H1 (cell line): Measurements from ENCODE around the gene KCNA10. TPM values are rescaled to one million over a fixed set of nuclear protein-coding genes. Genes with fewer than 3 reads are reported as not detected.

ENCODE experiments used
- CTCF ChIA-PET: fragments of 300-600 bp; sonication (Branson Sonifier 250); formaldehyde crosslinking; loops from one replicate; lab custom pipeline; 2021; ENCODE audit not compliant: partially characterized antibody; lab: Charles Lee
- POLR2A ChIA-PET: fragments of 300-600 bp; sonication (Branson Sonifier 250); formaldehyde crosslinking; loops from one replicate; lab custom pipeline; 2021; ENCODE audit warnings: inconsistent platforms; ENCODE audit not compliant: partially characterized antibody; lab: Charles Lee
- DNase-seq, 2 experiments: peaks; one replicate each; pipeline versions ENCODE4 v3.0.0 to v3.0.0-alpha.2; 2010 to 2022; ENCODE audit warnings: low spot score in 2 of 2, low read depth in 1 of 2, mixed read lengths in 1 of 2
- FAIRE-seq: peaks from 2 replicates; lab custom pipeline; 2011; peaks lifted over from hg19 to GRCh38; lab: Jason Lieb, UNC
- H2AFZ ChIP-seq: 2 replicates; pipeline ENCODE4 v1.8.1; 2012; ENCODE audit warnings: low read length, inconsistent platforms
- H2AK5ac ChIP-seq: 2 replicates; pipeline ENCODE4 v1.6.1; 2013; ENCODE audit warnings: low read depth, low read length
- H2BK120ac ChIP-seq: replicated peaks from 2 replicates; pipeline ENCODE3; 2013; ENCODE audit warnings: low read depth, low read length, inconsistent platforms
- H2BK12ac ChIP-seq: 2 replicates; pipeline ENCODE4 v1.6.1; 2013; ENCODE audit warnings: low read depth, low read length
- H2BK15ac ChIP-seq: 2 replicates; pipeline ENCODE4 v1.6.1; 2013; ENCODE audit warnings: low read length
- H2BK20ac ChIP-seq: 2 replicates; pipeline ENCODE4 v1.6.1; 2013; ENCODE audit warnings: low read length
- H2BK5ac ChIP-seq: 2 replicates; pipeline ENCODE4 v1.6.1; 2013; ENCODE audit warnings: low read depth, low read length
- H3K14ac ChIP-seq: 2 replicates; pipeline ENCODE4 v1.6.1; 2013; ENCODE audit warnings: inconsistent platforms; ENCODE audit not compliant: insufficient read length
- H3K18ac ChIP-seq: 2 replicates; pipeline ENCODE4 v1.6.1; 2013; ENCODE audit warnings: low read length; ENCODE audit errors: extremely low read depth
- H3K23ac ChIP-seq: 2 replicates; pipeline ENCODE4 v1.6.1; 2013; ENCODE audit warnings: inconsistent platforms; ENCODE audit not compliant: insufficient read length
- H3K23me2 ChIP-seq: 2 replicates; pipeline ENCODE4 v1.6.1; 2013; ENCODE audit warnings: low read depth, low read length
- H3K27ac ChIP-seq: 2 replicates; pipeline ENCODE4 v1.6.1; 2011; ENCODE audit warnings: low read depth, low read length, inconsistent platforms
- H3K27me3 ChIP-seq, 4 experiments: replicated peaks in 1 of 4; 1 replicate in 1 of 4; 2 replicates in 3 of 4; pipeline versions ENCODE4 v1.6.1 to v1.8.1; 2011 to 2013; ENCODE audit warnings: low read length in 3 of 4, mild to moderate bottlenecking in 3 of 4, inconsistent platforms in 2 of 4, mixed read lengths in 2 of 4, moderate library complexity in 1 of 4; ENCODE audit not compliant: control insufficient read depth in 3 of 4, insufficient read depth in 3 of 4; ENCODE audit errors: extremely low read depth in 1 of 4
- H3K36me3 ChIP-seq, 4 experiments: 2 replicates each; pipeline versions ENCODE4 v1.6.1 to v1.8.1; 2011 to 2013; ENCODE audit warnings: mild to moderate bottlenecking in 4 of 4, low read length in 3 of 4, moderate library complexity in 2 of 4, control low read depth in 1 of 4, inconsistent platforms in 1 of 4; ENCODE audit not compliant: insufficient read depth in 4 of 4, control insufficient read depth in 2 of 4
- H3K4ac ChIP-seq: replicated peaks from 2 replicates; pipeline ENCODE3; 2013; ENCODE audit warnings: low read length, low read depth, mixed read lengths, inconsistent platforms; ENCODE audit not compliant: insufficient read length
- H3K4me1 ChIP-seq, 4 experiments: replicated peaks in 1 of 4; 1 replicate in 1 of 4; 2 replicates in 3 of 4; pipeline versions ENCODE4 v1.6.1 to v1.8.1; 2011 to 2013; ENCODE audit warnings: low read length in 3 of 4, inconsistent platforms in 2 of 4, mixed read lengths in 1 of 4; ENCODE audit not compliant: insufficient read depth in 4 of 4, control insufficient read depth in 3 of 4
- H3K4me2 ChIP-seq, 2 experiments: 2 replicates each; pipeline versions ENCODE4 v1.6.1 to v1.8.1; 2011 to 2013; ENCODE audit warnings: low read depth in 2 of 2, low read length in 2 of 2, control low read depth in 1 of 2, inconsistent platforms in 1 of 2, mild to moderate bottlenecking in 1 of 2; ENCODE audit not compliant: insufficient read depth in 1 of 2
- H3K4me3 ChIP-seq, 4 experiments: fragments of 200-600, 300-600 bp in 1 of 4; sonication (generic), shearing (Covaris generic), sonication (Bioruptor Twin) in 1 of 4; 2 replicates each; pipeline versions ENCODE4 v1.5.1 to v1.8.1; 2011 to 2016; ENCODE audit warnings: low read length in 4 of 4, low read depth in 3 of 4, control low read depth in 2 of 4, inconsistent platforms in 2 of 4, mild to moderate bottlenecking in 2 of 4, mixed read lengths in 1 of 4, moderate library complexity in 1 of 4; ENCODE audit not compliant: insufficient read depth in 2 of 4; ENCODE audit errors: extremely low read depth in 1 of 4
- H3K56ac ChIP-seq: replicated peaks from 2 replicates; pipeline ENCODE3; 2013; ENCODE audit warnings: low read depth, mild to moderate bottlenecking, mixed read lengths, low read length, inconsistent platforms; ENCODE audit not compliant: insufficient read length
- H3K79me1 ChIP-seq: 2 replicates; pipeline ENCODE4 v1.6.1; 2013; ENCODE audit warnings: low read depth, low read length, control low read depth
- H3K79me2 ChIP-seq, 2 experiments: 2 replicates each; pipeline versions ENCODE4 v1.6.1 to v1.8.1; 2012 to 2013; ENCODE audit warnings: low read length in 2 of 2, mild to moderate bottlenecking in 2 of 2, inconsistent platforms in 1 of 2; ENCODE audit not compliant: insufficient read depth in 2 of 2, control insufficient read depth in 1 of 2
- H3K9ac ChIP-seq, 4 experiments: replicated peaks in 1 of 4; 1 replicate in 1 of 4; 2 replicates in 3 of 4; pipeline versions ENCODE4 v1.6.1 to v1.8.1; 2011 to 2013; ENCODE audit warnings: low read depth in 3 of 4, low read length in 3 of 4, control low read depth in 2 of 4, mild to moderate bottlenecking in 2 of 4, moderate library complexity in 2 of 4, inconsistent platforms in 1 of 4; ENCODE audit errors: extremely low read depth in 1 of 4
- H3K9me3 ChIP-seq, 2 experiments: 2 replicates each; pipeline versions ENCODE4 v1.6.1 to v1.8.1; 2012 to 2013; ENCODE audit warnings: mild to moderate bottlenecking in 2 of 2, moderate library complexity in 2 of 2, control low read depth in 1 of 2, inconsistent platforms in 1 of 2, low read depth in 1 of 2, low read length in 1 of 2, mixed read lengths in 1 of 2; ENCODE audit not compliant: insufficient read depth in 2 of 2
- H4K20me1 ChIP-seq, 2 experiments: replicated peaks in 1 of 2; 2 replicates each; pipeline versions ENCODE3 to v1.8.1; 2011 to 2013; ENCODE audit warnings: inconsistent platforms in 2 of 2, low read length in 2 of 2, mild to moderate bottlenecking in 1 of 2; ENCODE audit not compliant: insufficient read depth in 2 of 2, control insufficient read depth in 1 of 2
- H4K5ac ChIP-seq: 2 replicates; pipeline ENCODE4 v1.6.1; 2013; ENCODE audit warnings: low read length, low read depth, mixed read lengths, inconsistent platforms; ENCODE audit not compliant: insufficient read length
- H4K8ac ChIP-seq: 2 replicates; pipeline ENCODE4 v1.8.0; 2013; ENCODE audit warnings: mild to moderate bottlenecking, moderate library complexity, low read length, inconsistent platforms; ENCODE audit not compliant: insufficient read depth; ENCODE audit errors: extremely low read depth
- H4K91ac ChIP-seq: replicated peaks from 2 replicates; pipeline ENCODE3; 2013; ENCODE audit warnings: low read length, mixed read lengths, inconsistent platforms; ENCODE audit not compliant: insufficient read length
- CBX5 ChIP-seq: fragments of 300-800, 300-1000 bp; sonication (generic); IDR thresholded peaks from 2 replicates; pipeline ENCODE4 v1.7.1; 2016; ENCODE audit warnings: antibody characterized with exemption, low read length, low read depth
- SAP30 ChIP-seq: fragments of 300-600 bp; sonication (generic); IDR thresholded peaks from 2 replicates; pipeline ENCODE4 v1.7.1; 2012; ENCODE audit warnings: low read length, moderate library complexity, mild to moderate bottlenecking, inconsistent platforms; ENCODE audit not compliant: insufficient read depth, insufficient replicate concordance
- WGBS, 2 experiments: shearing (Covaris generic) in 1 of 2; methylation state at CpG; one replicate each; pipeline versions ENCODE4 v1.1.6 to v1.1.7; 2013 to 2015; ENCODE audit warnings: low lambda C conversion rate in 2 of 2, mixed read lengths in 2 of 2, inconsistent platforms in 1 of 2, low coverage in 1 of 2, missing lambda C conversion rate in 1 of 2; ENCODE audit not compliant: insufficient replicate concordance in 2 of 2, insufficient coverage in 1 of 2, insufficient read length in 1 of 2; ENCODE audit errors: extremely low coverage in 1 of 2, missing lambda C conversion rate in 1 of 2; 5-methylcytosine and 5-hydroxymethylcytosine counted together
- polyA plus RNA-seq, 7 experiments: library from polyadenylated mRNA; depleted of rRNA in 3 of 7; stranded (reverse) in 5 of 7; unstranded in 2 of 7; fragments of >200 nt in 5 of 7; fragments of 200-250 nt in 2 of 7; gene quantifications; 1 replicate in 5 of 7; 2 replicates in 1 of 7; 4 replicates in 1 of 7; pipeline versions ENCODE4 v1.2.1 to v1.2.3, GENCODE V29; 2011 to 2013; ENCODE audit warnings: missing spikeins in 2 of 7, mixed read lengths in 2 of 7
- total RNA-seq: library from RNA; stranded (reverse); fragmentation: NEBNext Ultra II Directional; extraction: Animal tissue kit (Norgen Biotek cat#: 25700); gene quantifications from 2 replicates; pipeline ENCODE4 v1.2.1, GENCODE V29; 2021
- TF ChIP-seq, protein P1 (sequence below): IDR thresholded peaks from 2 replicates; pipeline ENCODE4 v1.6.1; 2012; ENCODE audit warnings: inconsistent platforms
- TF ChIP-seq, protein P2 (sequence below): IDR thresholded peaks from 2 replicates; pipeline ENCODE4 v1.6.1; 2012; ENCODE audit warnings: inconsistent platforms

Gene KCNA10
- total and polyA plus RNA-seq, 2 of the 8 experiments (the other 6 are each of a cell fraction or from before 2014, with no cell fraction given): not detected

DNA sequence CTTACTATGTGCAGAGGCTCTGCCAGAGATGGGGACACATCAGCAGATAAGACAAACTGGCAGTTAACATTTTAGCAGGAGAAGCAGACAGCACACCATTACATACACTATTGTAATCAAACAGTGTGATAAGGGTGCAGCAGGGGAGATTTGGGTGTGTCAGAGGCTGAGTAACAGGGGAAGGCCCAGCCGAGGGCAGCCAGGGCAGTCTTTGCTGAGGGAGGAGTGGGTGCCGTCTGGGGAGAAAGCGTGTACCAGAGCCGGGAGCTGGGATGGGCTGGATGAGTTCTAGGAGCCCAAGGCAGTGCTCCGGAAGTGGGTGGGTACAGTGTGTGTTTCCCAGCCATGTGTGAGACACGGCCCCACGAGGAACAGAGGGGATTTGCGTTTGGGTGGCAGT is 31.2 kb downstream of the KCNA10 start:
- Histone ChIP-seq H2BK15ac (no peak overlapping the region), H2BK12ac (no peak overlapping the region), H3K4me1 (peaks cover 2 to 18% (median 3%) of the 10 kb centered on the region in 4 experiments; a peak in 5 of 7 replicates), H2BK20ac (no peak overlapping the region), H4K8ac (no peak overlapping the region), H3K4me3 (no peak overlapping the region), H3K79me2 (no peaks in the 10 kb centered on the region), H2AK5ac (no peak overlapping the region), H3K4ac (no peak overlapping the region), H4K5ac (no peak overlapping the region), H3K14ac (no peak overlapping the region), H3K27ac (no peak overlapping the region), H3K36me3 (no peaks in the 10 kb centered on the region), H2BK120ac (no peak overlapping the region), H2BK5ac (no peak overlapping the region), H3K79me1 (no peaks in the 10 kb centered on the region), H3K23ac (no peak overlapping the region), H3K23me2 (no peaks in the 10 kb centered on the region), H3K9ac (no peak overlapping the region), H3K4me2 (no peak overlapping the region), H3K56ac (no peak overlapping the region), H2AFZ (no peak overlapping the region), H3K18ac (no peak overlapping the region), H4K20me1 (no peaks in the 10 kb centered on the region), H3K9me3 (no peaks in the 10 kb centered on the region), H4K91ac (no peak overlapping the region), H3K27me3 (no peaks in the 10 kb centered on the region)
- DNase-seq (no peak), FAIRE-seq (no peak)
- 87% methylated on average over 8 of the region's 8 CpGs; no CpG with 5 or more reads in 1 of the 2 experiments for WGBS, 2 experiments
- CTCF ChIA-PET: interaction anchor here (0.9 to 3.5 kb wide), 3 partner anchors 8 to 280 kb away, joined by 3 to 27 read pairs (median 4); no protein-coding TSS in a partner anchor
- POLR2A ChIA-PET: no interaction called here
- TF ChIP-seq, protein P1, sequence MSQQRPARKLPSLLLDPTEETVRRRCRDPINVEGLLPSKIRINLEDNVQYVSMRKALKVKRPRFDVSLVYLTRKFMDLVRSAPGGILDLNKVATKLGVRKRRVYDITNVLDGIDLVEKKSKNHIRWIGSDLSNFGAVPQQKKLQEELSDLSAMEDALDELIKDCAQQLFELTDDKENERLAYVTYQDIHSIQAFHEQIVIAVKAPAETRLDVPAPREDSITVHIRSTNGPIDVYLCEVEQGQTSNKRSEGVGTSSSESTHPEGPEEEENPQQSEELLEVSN: no peak
- TF ChIP-seq CBX5 (no peak), SAP30 (no peak)
- TF ChIP-seq, protein P2, sequence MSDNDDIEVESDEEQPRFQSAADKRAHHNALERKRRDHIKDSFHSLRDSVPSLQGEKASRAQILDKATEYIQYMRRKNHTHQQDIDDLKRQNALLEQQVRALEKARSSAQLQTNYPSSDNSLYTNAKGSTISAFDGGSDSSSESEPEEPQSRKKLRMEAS: no peak
